Measurements from ENCODE around the gene MUC5AC.

The MUC5AC gene

GRCh38 chr11:1140642-1141490 is 16.9 kb upstream of the MUC5AC start:
- DNase-seq (ENCODE audit: low spot score) = no peak
- in situ Hi-C loops (cut with MboI; ENCODE audit: low sequenced_read_pairs, unreplicated experiment) = loop anchor here (25.0 kb wide), 1 partner anchor 104 kb away; the partner anchor contains the start of gene MUC6
- TF ChIP-seq CTCF (IDR thresholded peaks at IDR 0.05; ENCODE audit: borderline replicate concordance, control extremely low read depth, extremely low read depth, insufficient read depth, missing control alignments) = no peak

DNA sequence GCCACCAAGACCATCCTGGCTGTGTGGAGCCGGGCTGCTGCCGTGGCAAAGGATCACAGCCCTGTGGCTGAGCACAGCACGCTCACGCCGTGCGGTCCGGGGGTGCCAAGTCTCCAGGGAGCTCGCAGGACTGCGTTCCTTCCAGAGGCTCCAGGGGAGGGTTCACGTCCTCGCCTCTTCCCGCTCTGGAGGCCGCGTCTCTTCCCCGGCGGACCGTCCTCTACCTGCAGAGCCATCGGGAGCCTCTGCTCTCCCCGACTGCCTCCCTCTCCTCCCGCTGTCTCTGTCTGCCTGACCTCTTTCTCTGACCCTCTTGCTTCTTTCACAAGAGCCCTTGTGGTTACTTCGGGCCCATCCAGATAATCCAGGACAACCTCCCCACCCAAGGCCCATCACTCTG is 11.4 kb upstream of the MUC5AC start:
- no peak for TF ChIP-seq CTCF (IDR thresholded peaks at IDR 0.05; ENCODE audit: borderline replicate concordance, control extremely low read depth, extremely low read depth, insufficient read depth, missing control alignments)
- DNase-seq (ENCODE audit: low spot score) = no peak
- in situ Hi-C loops (cut with MboI; ENCODE audit: low sequenced_read_pairs, unreplicated experiment) = loop anchor here (25.0 kb wide), 1 partner anchor 109 kb away; the partner anchor contains the start of gene MUC6

GRCh38 chr11:1147792-1148191 is 10.0 kb upstream of the MUC5AC start:
- DNase-seq (ENCODE audit: low spot score) = no peak
- TF ChIP-seq CTCF (IDR thresholded peaks at IDR 0.05; ENCODE audit: borderline replicate concordance, control extremely low read depth, extremely low read depth, insufficient read depth, missing control alignments) = no peak
- in situ Hi-C loops (cut with MboI; ENCODE audit: low sequenced_read_pairs, unreplicated experiment) = loop anchor here (25.0 kb wide), 1 partner anchor 110 kb away; the partner anchor contains the start of gene MUC6

DNA sequence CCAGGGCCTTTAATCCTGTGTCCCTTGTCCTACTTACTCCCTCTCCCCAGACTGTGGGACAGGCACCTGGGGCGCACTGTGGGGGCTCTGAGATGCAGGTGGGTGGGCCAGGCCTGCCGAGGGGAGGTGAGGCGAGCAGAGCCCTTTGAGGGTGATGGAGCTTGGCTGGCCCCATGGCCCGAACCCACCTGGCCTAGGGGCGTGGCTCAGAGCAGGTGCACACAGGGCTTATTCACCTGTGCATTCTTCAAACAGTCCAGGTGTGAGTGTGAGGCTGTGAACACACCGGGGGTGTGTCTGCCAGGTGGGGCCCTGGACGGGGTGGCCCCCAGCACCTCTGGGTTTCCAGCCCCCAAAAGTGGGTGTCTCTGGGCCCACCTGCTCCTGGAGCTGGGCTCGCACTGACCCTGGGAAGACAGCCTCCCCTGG is 9.0 kb upstream of the MUC5AC start:
- no peak for DNase-seq (ENCODE audit: low spot score)
- in situ Hi-C loops (cut with MboI; ENCODE audit: low sequenced_read_pairs, unreplicated experiment) = loop anchor here (25.0 kb wide), 1 partner anchor 111 kb away; the partner anchor contains the start of gene MUC6
- no peak for TF ChIP-seq CTCF (IDR thresholded peaks at IDR 0.05; ENCODE audit: borderline replicate concordance, control extremely low read depth, extremely low read depth, insufficient read depth, missing control alignments)

GRCh38 chr11:1149545-1149944 is 8.2 kb upstream of the MUC5AC start:
- no peak for DNase-seq (ENCODE audit: low spot score)
- no peak for TF ChIP-seq CTCF (IDR thresholded peaks at IDR 0.05; ENCODE audit: borderline replicate concordance, control extremely low read depth, extremely low read depth, insufficient read depth, missing control alignments)
- in situ Hi-C loops (cut with MboI; ENCODE audit: low sequenced_read_pairs, unreplicated experiment) = loop anchor here (25.0 kb wide), 1 partner anchor 112 kb away; the partner anchor contains the start of gene MUC6

GRCh38 chr11:1150116-1150515 is 7.6 kb upstream of the MUC5AC start:
- DNase-seq (ENCODE audit: low spot score) = no peak
- TF ChIP-seq CTCF (IDR thresholded peaks at IDR 0.05; ENCODE audit: borderline replicate concordance, control extremely low read depth, extremely low read depth, insufficient read depth, missing control alignments) = no peak
- in situ Hi-C loops (cut with MboI; ENCODE audit: low sequenced_read_pairs, unreplicated experiment) = no loop called here

Measured in GM13976 (cell line).